HTERT RPE-1 (cell line): ENCODE measurements around the gene PPIP5K1.

ENCODE experiments used
- in situ Hi-C: fragments of 300-500 bp; cut with MboI; formaldehyde crosslinking; loops from 4 replicates; pipeline ENCODE4 v1.14.3; 2020; ENCODE audit warnings: low sequenced_read_pairs

PPIP5K1 gene

GRCh38 chr15:43492673-43493601 lies 97.1 kb downstream of the PPIP5K1 start, which contains the start of gene TP53BP1:
TSS of gene TP53BP1 (minus strand) at chr15:43493156. CDS start at chr15:43493043, 113 bp downstream.
- in situ Hi-C loops: no loop called here

GRCh38 chr15:43492266-43492665 lies 97.7 kb downstream of the PPIP5K1 start:
- in situ Hi-C loops: no loop called here

GRCh38 chr15:43489191-43489590 lies 100.8 kb downstream of the PPIP5K1 start:
- in situ Hi-C loops: no loop called here

GRCh38 chr15:43488790-43489189 lies 101.2 kb downstream of the PPIP5K1 start:
- in situ Hi-C loops: no loop called here

GRCh38 chr15:43487271-43487895 lies 102.6 kb downstream of the PPIP5K1 start:
- in situ Hi-C loops: no loop called here

- in situ Hi-C loops: no loop called here
These were observed 105.6 kb downstream of the PPIP5K1 start for GRCh38 chr15:43484455-43484854.
